Stimulated activated CD4-positive, alpha-beta T cell treated with anti-CD3 and anti-CD28 coated beads, Interleukin-4, amount 100 ng/mL, for 4 hours (primary cell): ENCODE data around the gene SIRT2.
"Not testable (repeated sequence)": the region's sequence is repeated elsewhere in the genome, so short reads cannot be mapped to it uniquely, and the experiment has no call there.

Source experiments
- DNase-seq, 2 experiments: peaks; one replicate each; pipeline ENCODE4 v3.0.0-alpha.2; 2020

Gene SIRT2

GRCh38 chr19:38894968-38895367 lies 4.5 kb downstream of the SIRT2 start:
- DNase-seq: no peak

- no peak for DNase-seq
Measured at GRCh38 chr19:38893341-38893771, 6.1 kb downstream of the SIRT2 start.

- no peak for DNase-seq
Measured at GRCh38 chr19:38892841-38893240, 6.6 kb downstream of the SIRT2 start.

GRCh38 chr19:38891771-38892170 lies 7.6 kb downstream of the SIRT2 start:
- DNase-seq: no peak

- DNase-seq: no peak
Measured at GRCh38 chr19:38890686-38891085, 8.7 kb downstream of the SIRT2 start.

- no peak for DNase-seq
Measured at GRCh38 chr19:38889803-38890202, 9.6 kb downstream of the SIRT2 start.

- no peak for DNase-seq
Measured at GRCh38 chr19:38888876-38889275, 10.5 kb downstream of the SIRT2 start.

GRCh38 chr19:38884691-38885090 lies 14.7 kb downstream of the SIRT2 start:
- DNase-seq: not testable (repeated sequence)

- no peak for DNase-seq
Measured at GRCh38 chr19:38883286-38883685, 16.1 kb downstream of the SIRT2 start.

GRCh38 chr19:38880882-38881609 lies 18.4 kb downstream of the SIRT2 start:
- DNase-seq: no peak

- no peak for DNase-seq
Measured at GRCh38 chr19:38880076-38880881, 19.1 kb downstream of the SIRT2 start.

GRCh38 chr19:38879400-38879751 lies 20.0 kb downstream of the SIRT2 start:
- no peak for DNase-seq

GRCh38 chr19:38878575-38879399 lies 20.6 kb downstream of the SIRT2 start:
- DNase-seq: no peak

- peak; percentile 64 to 65 for DNase-seq
Measured at GRCh38 chr19:38877781-38878574, 21.4 kb downstream of the SIRT2 start, which contains the start of gene RINL. Gene RINL, minus strand, starts transcription at chr19:38878275. Its CDS starts 1,533 bp downstream, at chr19:38876742.

- no peak for DNase-seq
Measured at GRCh38 chr19:38875656-38876395, 23.6 kb downstream of the SIRT2 start.

GRCh38 chr19:38873400-38873799 lies 26.0 kb downstream of the SIRT2 start:
- not testable (repeated sequence) for DNase-seq

GRCh38 chr19:38870612-38871011 lies 28.8 kb downstream of the SIRT2 start:
- no peak for DNase-seq

GRCh38 chr19:38869836-38870607 lies 29.4 kb downstream of the SIRT2 start:
- DNase-seq: peak; percentile 94 to 95

GRCh38 chr19:38869160-38869835 lies 30.1 kb downstream of the SIRT2 start:
- DNase-seq: peak; percentile 23 to 25

GRCh38 chr19:38868551-38868950 lies 30.9 kb downstream of the SIRT2 start:
- no peak for DNase-seq
